DOHH2 (cell line): ENCODE measurements around the gene ZNF582.

Experiments
- EZH2phosphoT487 ChIP-seq: fragments of 200-600 bp; sonication (generic); IDR thresholded peaks from 2 replicates; pipeline ENCODE4 v1.6.1; 2017; ENCODE audit warnings: borderline replicate concordance, mild to moderate bottlenecking, antibody characterized with exemption, low read length, moderate library complexity, mixed read lengths
- TF ChIP-seq, protein P1 (sequence below): fragments of 200-600 bp; sonication (generic); IDR thresholded peaks from one replicate; pipeline ENCODE4 v1.5.1; 2014; ENCODE audit warnings: antibody characterized with exemption, mild to moderate bottlenecking, low read depth, low read length; ENCODE audit not compliant: poor library complexity, severe bottlenecking

DNA sequence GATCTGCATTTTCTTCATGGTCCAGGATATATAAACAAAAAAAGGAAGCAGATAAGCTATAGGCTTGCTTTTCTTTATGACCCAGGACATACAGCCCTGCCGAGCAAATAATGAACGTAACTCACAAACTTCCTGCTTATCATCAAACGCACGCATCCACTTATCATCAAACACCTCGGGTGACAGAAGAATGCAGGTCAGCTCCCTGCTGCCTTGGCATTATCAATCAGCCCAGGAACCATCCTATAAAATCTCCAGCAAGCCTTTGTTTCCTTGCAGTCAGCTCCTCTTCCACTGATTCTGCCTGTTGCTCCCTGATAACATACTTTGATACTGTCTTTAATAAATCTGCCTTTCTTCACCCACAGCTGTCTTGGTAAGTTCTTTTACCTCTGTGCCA lies 5.5 kb upstream of the ZNF582 start:
- TF ChIP-seq, protein P1, sequence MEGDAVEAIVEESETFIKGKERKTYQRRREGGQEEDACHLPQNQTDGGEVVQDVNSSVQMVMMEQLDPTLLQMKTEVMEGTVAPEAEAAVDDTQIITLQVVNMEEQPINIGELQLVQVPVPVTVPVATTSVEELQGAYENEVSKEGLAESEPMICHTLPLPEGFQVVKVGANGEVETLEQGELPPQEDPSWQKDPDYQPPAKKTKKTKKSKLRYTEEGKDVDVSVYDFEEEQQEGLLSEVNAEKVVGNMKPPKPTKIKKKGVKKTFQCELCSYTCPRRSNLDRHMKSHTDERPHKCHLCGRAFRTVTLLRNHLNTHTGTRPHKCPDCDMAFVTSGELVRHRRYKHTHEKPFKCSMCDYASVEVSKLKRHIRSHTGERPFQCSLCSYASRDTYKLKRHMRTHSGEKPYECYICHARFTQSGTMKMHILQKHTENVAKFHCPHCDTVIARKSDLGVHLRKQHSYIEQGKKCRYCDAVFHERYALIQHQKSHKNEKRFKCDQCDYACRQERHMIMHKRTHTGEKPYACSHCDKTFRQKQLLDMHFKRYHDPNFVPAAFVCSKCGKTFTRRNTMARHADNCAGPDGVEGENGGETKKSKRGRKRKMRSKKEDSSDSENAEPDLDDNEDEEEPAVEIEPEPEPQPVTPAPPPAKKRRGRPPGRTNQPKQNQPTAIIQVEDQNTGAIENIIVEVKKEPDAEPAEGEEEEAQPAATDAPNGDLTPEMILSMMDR: no peak
- TF ChIP-seq EZH2phosphoT487: no peak
